Motor neuron (in vitro differentiated cells): ENCODE results near the gene RRAS2. TPM values are rescaled to one million over a fixed set of nuclear protein-coding genes. Genes with fewer than 3 reads are reported as not detected.
"Not testable (repeated sequence)": the region's sequence is repeated elsewhere in the genome, so short reads cannot be mapped to it uniquely, and the experiment has no call there.

Source experiments
- ATAC-seq, 8 experiments: fragments of 200-7000 bp; cut with Tn5 transposase; replicated peaks in 6 of 8; 2 replicates each; pipeline ENCODE4 v1.8.0; 2021; ENCODE audit warnings: mild to moderate bottlenecking in 8 of 8, moderate library complexity in 8 of 8
- H3K27ac ChIP-seq, 2 donors: fragments of 250-450 bp; sonication (Bioruptor Pico); 2 replicates each; pipeline ENCODE4 v1.9.0; 2021; ENCODE audit warnings: antibody characterized with exemption in 2 of 2, mild to moderate bottlenecking in 2 of 2, moderate library complexity in 1 of 2
- H3K4me1 ChIP-seq, 2 donors: fragments of 250-450 bp; sonication (Bioruptor Pico); replicated peaks in 1 of 2; 2 replicates each; pipeline ENCODE4 v1.6.1; 2021; ENCODE audit warnings: antibody characterized with exemption in 2 of 2, mild to moderate bottlenecking in 2 of 2, moderate library complexity in 1 of 2
- H3K4me3 ChIP-seq, 5 donors: fragments of 250-450 bp; sonication (Bioruptor Pico); 2 replicates each; pipeline ENCODE4 v1.9.0; 2021; ENCODE audit warnings: antibody characterized with exemption in 5 of 5, mild to moderate bottlenecking in 5 of 5, moderate library complexity in 4 of 5
- WGBS, 10 experiments: fragments of 450-650 bp; shearing (Covaris generic); methylation state at CpG; one replicate each; pipeline ENCODE4 v1.0.0; 2022; 5-methylcytosine and 5-hydroxymethylcytosine counted together
- in situ Hi-C, 9 experiments: fragments of 400-800 bp; cut with MboI; loops; one replicate each; pipeline ENCODE4 v1.15.0; 2021; ENCODE audit warnings: low sequenced_read_pairs in 9 of 9, low pct_unique_long_range_greater_than_20kb in 2 of 9; ENCODE audit not compliant: unreplicated experiment in 9 of 9
- total RNA-seq, 8 experiments: library from RNA; unstranded; fragments of 300-600 nt; gene quantifications; 2 replicates each; pipeline versions ENCODE4 v1.2.3 to v1.2.4, GENCODE V29; 2022

RRAS2 gene
- 10 to 100 TPM; 12.8 to 58.0 (median 22.4) TPM for total RNA-seq

- peak within 1 kb of the TSS; percentile 91 to 100 (median 99) for H3K4me3 ChIP-seq
- in situ Hi-C loops: no loop called here
- peak within 1 kb of the TSS; percentile 82 to 91 for H3K27ac ChIP-seq
- H3K4me1 ChIP-seq: peaks cover 3 to 6% of the 10 kb centered on the region in 2 donors
- ATAC-seq: peak; percentile 80 to 94 (median 92)
- 0 to 10% (median 0%) methylated on average over 1 to 5 of the region's 78 CpGs; no CpG with 5 or more reads in 7 of the 10 experiments for WGBS, 10 experiments
Measured at GRCh38 chr11:14358729-14359439, at the start of gene RRAS2. Gene RRAS2, minus strand, starts transcription at chr11:14359183. Its CDS starts 313 bp downstream, at chr11:14358870.

GRCh38 chr11:14408612-14409011, 49.6 kb upstream of the RRAS2 start:
- 80 to 100% (median 90%) methylated on average over 1 to 2 of the region's 2 CpGs; no CpG with 5 or more reads in 4 of the 10 experiments for WGBS, 10 experiments
- Histone ChIP-seq H3K4me3 (no peak overlapping the region), H3K4me1 (peaks cover 0 to 3% of the 10 kb centered on the region in 2 donors), H3K27ac (no peak overlapping the region)
- no peak for ATAC-seq
- in situ Hi-C loops: no loop called here

- in situ Hi-C loops, H3K4me1 ChIP-seq, H3K27ac ChIP-seq, H3K4me3 ChIP-seq, ATAC-seq: not testable (repeated sequence)
- 33 to 100% (median 92%) methylated on average over 1 to 2 of the region's 2 CpGs; no CpG with 5 or more reads in 5 of the 10 experiments for WGBS, 10 experiments
Measured at GRCh38 chr11:14406116-14406515, 47.1 kb upstream of the RRAS2 start.

GRCh38 chr11:14403528-14403927, 44.5 kb upstream of the RRAS2 start:
- H3K4me1 ChIP-seq, H3K4me3 ChIP-seq, H3K27ac ChIP-seq, in situ Hi-C loops, ATAC-seq: not testable (repeated sequence)
- 88 to 100% (median 96%) methylated on average over 3 to 6 of the region's 6 CpGs; no CpG with 5 or more reads in 1 of the 10 experiments for WGBS, 10 experiments

GRCh38 chr11:14399087-14399486, 40.1 kb upstream of the RRAS2 start:
- ATAC-seq: no peak
- no peak overlapping the region for H3K4me3 ChIP-seq
- no peak overlapping the region for H3K27ac ChIP-seq
- in situ Hi-C loops: no loop called here
- H3K4me1 ChIP-seq: no peaks in the 10 kb centered on the region
- 0 to 100% (median 83%) methylated on average over 1 of the region's 1 CpG; no CpG with 5 or more reads in 3 of the 10 experiments for WGBS, 10 experiments

GRCh38 chr11:14396273-14396672, 37.3 kb upstream of the RRAS2 start:
- H3K4me3 ChIP-seq: no peak overlapping the region
- in situ Hi-C loops: no loop called here
- H3K4me1 ChIP-seq: no peaks in the 10 kb centered on the region
- peak in 5 of 8 experiments; percentile 40 to 94 (median 49) for ATAC-seq
- H3K27ac ChIP-seq: no peak overlapping the region

GRCh38 chr11:14393889-14394288, 34.9 kb upstream of the RRAS2 start:
- no peak for ATAC-seq
- no peak overlapping the region for H3K27ac ChIP-seq
- no peaks in the 10 kb centered on the region for H3K4me1 ChIP-seq
- no peak overlapping the region for H3K4me3 ChIP-seq
- in situ Hi-C loops: no loop called here
- WGBS, 10 experiments: 40 to 100% (median 97%) methylated on average over 1 to 6 of the region's 6 CpGs; no CpG with 5 or more reads in 4 of the 10 experiments

- Histone ChIP-seq H3K27ac (no peak overlapping the region), H3K4me3 (no peak overlapping the region), H3K4me1 (no peaks in the 10 kb centered on the region)
- in situ Hi-C loops: no loop called here
- no peak for ATAC-seq
- WGBS, 10 experiments: 49 to 100% (median 97%) methylated on average over 1 to 5 of the region's 5 CpGs; no CpG with 5 or more reads in 2 of the 10 experiments
Measured at GRCh38 chr11:14393129-14393528, 34.1 kb upstream of the RRAS2 start.

- Histone ChIP-seq H3K4me3 (no peak overlapping the region), H3K4me1 (peaks cover 4 to 14% of the 10 kb centered on the region in 2 donors), H3K27ac (no peak overlapping the region)
- in situ Hi-C loops: no loop called here
- 44 to 100% (median 100%) methylated on average over 1 of the region's 1 CpG; no CpG with 5 or more reads in 3 of the 10 experiments for WGBS, 10 experiments
- ATAC-seq: no peak
Measured at GRCh38 chr11:14390669-14391068, 31.7 kb upstream of the RRAS2 start.

GRCh38 chr11:14388352-14388751, 29.4 kb upstream of the RRAS2 start:
- no peak overlapping the region for H3K4me3 ChIP-seq
- no peak for ATAC-seq
- WGBS, 10 experiments: 47 to 89% (median 64%) methylated on average over 1 to 4 of the region's 4 CpGs; no CpG with 5 or more reads in 1 of the 10 experiments
- peaks cover 4 to 14% of the 10 kb centered on the region in 2 donors for H3K4me1 ChIP-seq
- in situ Hi-C loops: no loop called here
- no peak overlapping the region for H3K27ac ChIP-seq

GRCh38 chr11:14386895-14387480, 28.0 kb upstream of the RRAS2 start:
- WGBS, 10 experiments: 0 to 48% (median 11%) methylated on average over 1 to 4 of the region's 4 CpGs; no CpG with 5 or more reads in 4 of the 10 experiments
- in situ Hi-C loops: no loop called here
- ATAC-seq: peak; percentile 50 to 100 (median 100)
- H3K27ac ChIP-seq: no peak overlapping the region
- no peak overlapping the region for H3K4me3 ChIP-seq
- peaks cover 4 to 14% of the 10 kb centered on the region in 2 donors for H3K4me1 ChIP-seq

GRCh38 chr11:14386081-14386480, 27.1 kb upstream of the RRAS2 start:
- in situ Hi-C loops: no loop called here
- ATAC-seq: no peak
- Histone ChIP-seq H3K4me1 (peaks cover 4 to 19% of the 10 kb centered on the region in 2 donors), H3K27ac (no peak overlapping the region), H3K4me3 (no peak overlapping the region)

GRCh38 chr11:14384338-14384737, 25.4 kb upstream of the RRAS2 start:
- ATAC-seq: no peak
- in situ Hi-C loops: no loop called here
- 38 to 100% (median 79%) methylated on average over 1 of the region's 1 CpG; no CpG with 5 or more reads in 4 of the 10 experiments for WGBS, 10 experiments
- peaks cover 4 to 19% of the 10 kb centered on the region in 2 donors for H3K4me1 ChIP-seq
- H3K4me3 ChIP-seq: no peak overlapping the region
- H3K27ac ChIP-seq: no peak overlapping the region
